Lower leg skin (tissue), 4 donors: ENCODE measurements around the gene WDR5. TPM values are rescaled to one million over a fixed set of nuclear protein-coding genes. Genes with fewer than 3 reads are reported as not detected.

Experiments used
- DNase-seq, 2 donors: peaks; one replicate each; pipeline ENCODE4 v3.0.0-alpha.2; 2019; ENCODE audit warnings: low spot score in 2 of 2
- H3K4me3 ChIP-seq: fragments of 200-600 bp; sonication (generic); 2 replicates; pipeline ENCODE4 v1.5.1; 2017; ENCODE audit warnings: mild to moderate bottlenecking, low read depth; ENCODE audit not compliant: poor library complexity, severe bottlenecking
- CTCF ChIP-seq, 3 donors: fragments of 450-650 bp; IDR thresholded peaks; one replicate each; pipeline ENCODE4 v1.5.1; 2016; ENCODE audit warnings: antibody characterized with exemption in 3 of 3, mild to moderate bottlenecking in 3 of 3, moderate library complexity in 2 of 3
- POLR2A ChIP-seq, 2 donors: fragments of 450-650 bp; IDR thresholded peaks; one replicate each; pipeline ENCODE4 v1.6.1; 2016 to 2017; ENCODE audit warnings: antibody characterized with exemption in 2 of 2, mild to moderate bottlenecking in 1 of 2, moderate library complexity in 1 of 2
- WGBS, 2 donors: methylation state at CpG; one replicate each; pipeline ENCODE4 v1.1.5; 2018; 5-methylcytosine and 5-hydroxymethylcytosine counted together
- intact Hi-C: fragments of 100-400 bp; cut with DNase I; formaldehyde crosslinking; loops from one replicate; pipeline ENCODE4 v1.15.0; 2023; ENCODE audit warnings: low total_unique reads
- total RNA-seq, 4 donors: library from RNA; depleted of rRNA; stranded (reverse); fragments of >200 nt; gene quantifications; one replicate each; pipeline ENCODE4 v1.1.0, GENCODE V29; 2016

Gene WDR5
- total RNA-seq, 4 donors from 2014 or later, result 16.1 to 23.8 (median 19.6) TPM

- intact Hi-C loops, result no loop called here
- 64 to 69% methylated on average over 14 to 15 of the region's 16 CpGs for WGBS, 2 donors
- no peak overlapping the region for H3K4me3 ChIP-seq
- TF ChIP-seq POLR2A (IDR thresholded peaks at IDR 0.05) (no peak), CTCF (IDR thresholded peaks at IDR 0.05) (no peak)
- DNase-seq, result no peak
Measured at GRCh38 chr9:134125413-134126095, 10.3 kb upstream of the WDR5 start.

- DNase-seq, result no peak
- WGBS, 2 donors, result 86 to 91% methylated on average over 14 of the region's 14 CpGs
- intact Hi-C loops, result no loop called here
- no peak overlapping the region for H3K4me3 ChIP-seq
- TF ChIP-seq POLR2A (IDR thresholded peaks at IDR 0.05) (no peak), CTCF (IDR thresholded peaks at IDR 0.05) (no peak)
Measured at GRCh38 chr9:134126373-134126772, 9.5 kb upstream of the WDR5 start.

GRCh38 chr9:134127065-134127580, 8.8 kb upstream of the WDR5 start:
- no peak for DNase-seq
- no peak overlapping the region for H3K4me3 ChIP-seq
- TF ChIP-seq CTCF (IDR thresholded peaks at IDR 0.05) (no peak), POLR2A (IDR thresholded peaks at IDR 0.05) (no peak)
- intact Hi-C loops, result no loop called here
- 83 to 88% methylated on average over 9 to 13 of the region's 13 CpGs for WGBS, 2 donors

- no peak for DNase-seq
- TF ChIP-seq POLR2A (IDR thresholded peaks at IDR 0.05), result no peak
- no peak for TF ChIP-seq CTCF (IDR thresholded peaks at IDR 0.05)
- WGBS, 2 donors, result 89 to 91% methylated on average over 12 of the region's 12 CpGs
- intact Hi-C loops, result no loop called here
- H3K4me3 ChIP-seq, result no peak overlapping the region
Measured at GRCh38 chr9:134127616-134128015, 8.3 kb upstream of the WDR5 start.

- TF ChIP-seq CTCF (IDR thresholded peaks at IDR 0.05) (no peak), POLR2A (IDR thresholded peaks at IDR 0.05) (no peak)
- no peak overlapping the region for H3K4me3 ChIP-seq
- no peak for DNase-seq
- 80 to 81% methylated on average over 38 of the region's 38 CpGs for WGBS, 2 donors
- intact Hi-C loops, result no loop called here
Measured at GRCh38 chr9:134128727-134129679, 6.9 kb upstream of the WDR5 start.
